GM12891 (cell line): ENCODE data around the gene PGLYRP4.
A peak's percentile ranks its signal among the peaks of the same experiment; 100 is the strongest.

Experiments
- PAX5 ChIP-seq: IDR thresholded peaks from 2 replicates; pipeline ENCODE4 v1.6.1; 2011; ENCODE audit warnings: low read length, moderate library complexity, mild to moderate bottlenecking; ENCODE audit not compliant: insufficient read depth, severe bottlenecking
- POLR2A ChIP-seq: IDR thresholded peaks from 2 replicates; pipeline ENCODE4 v1.6.1; 2011; ENCODE audit warnings: low read depth, low read length, control low read depth
- POLR2AphosphoS5 ChIP-seq: IDR thresholded peaks from 2 replicates; pipeline ENCODE4 v1.6.1; 2011; ENCODE audit warnings: low read depth, low read length, control low read depth
- POU2F2 ChIP-seq: IDR thresholded peaks from 2 replicates; pipeline ENCODE4 v1.6.1; 2011; ENCODE audit warnings: low read depth, mild to moderate bottlenecking, control low read depth, low read length, moderate library complexity
- SPI1 ChIP-seq: IDR thresholded peaks from 2 replicates; pipeline ENCODE4 v1.6.1; 2011; ENCODE audit warnings: low read depth, low read length, control low read depth
- TAF1 ChIP-seq: IDR thresholded peaks from 2 replicates; pipeline ENCODE4 v1.6.1; 2011; ENCODE audit warnings: low read depth, low read length, control low read depth

DNA sequence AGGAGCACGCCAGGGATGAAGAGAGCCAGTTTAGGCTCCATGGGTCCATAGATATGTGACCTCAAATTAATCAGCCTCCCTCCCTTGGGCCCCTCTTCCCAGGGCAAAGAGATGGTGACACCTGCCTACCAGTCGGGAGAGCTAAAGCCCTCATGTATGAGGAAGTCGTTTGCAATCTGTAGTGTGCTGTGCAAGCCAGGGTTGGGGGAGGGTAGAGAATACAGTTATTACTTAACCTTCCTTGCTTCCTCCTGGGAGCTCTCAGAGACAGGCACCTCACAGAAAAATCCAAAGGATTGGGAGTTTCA, 4.0 kb downstream of the PGLYRP4 start:
- TF ChIP-seq SPI1 = peak; percentile 68; the same call in 1 of the 2 replicates
- TF ChIP-seq POLR2A = no peak
- TF ChIP-seq TAF1 = no peak
- TF ChIP-seq POLR2AphosphoS5 = no peak
- TF ChIP-seq POU2F2 = no peak
- no peak for TF ChIP-seq PAX5
